Panc1 (cell line): ENCODE measurements around the gene NANOS2.

ENCODE experiments used
- CTCF ChIP-seq: fragments of 450-650 bp; IDR thresholded peaks from 2 replicates; pipeline ENCODE4 v1.5.1; 2017; ENCODE audit warnings: mild to moderate bottlenecking
- REST ChIP-seq, 2 experiments: IDR thresholded peaks; 2 replicates each; pipeline ENCODE4 v1.6.1; 2011 to 2012; ENCODE audit warnings: low read depth in 2 of 2, control low read depth in 1 of 2, low read length in 1 of 2, mild to moderate bottlenecking in 1 of 2, moderate library complexity in 1 of 2; ENCODE audit not compliant: insufficient read depth in 1 of 2
- SIN3A ChIP-seq: IDR thresholded peaks from 2 replicates; pipeline ENCODE4 v1.6.1; 2012; ENCODE audit warnings: low read depth, mild to moderate bottlenecking, low read length, moderate library complexity, borderline replicate concordance; ENCODE audit not compliant: insufficient read depth
- TCF7L2 ChIP-seq: IDR thresholded peaks from 2 replicates; pipeline ENCODE4 v1.6.1; 2011; ENCODE audit warnings: mild to moderate bottlenecking, low read depth, low read length, inconsistent platforms

- TF ChIP-seq CTCF (no peak), SIN3A (no peak), REST (IDR thresholded peaks at IDR 0.05; ENCODE audit: insufficient read depth in 1 of 2, low read depth in 2 of 2, low read length in 1 of 2) (no peak), TCF7L2 (no peak)
These were observed 16.5 kb upstream of the NANOS2 start for GRCh38 chr19:45931055-45931454.
